GM23248 (cell line): ENCODE data around the gene MED17. TPM values are rescaled to one million over a fixed set of nuclear protein-coding genes. Genes with fewer than 3 reads are reported as not detected.

Experiments used
- DNase-seq: peaks from one replicate; pipeline ENCODE4 v3.0.0-alpha.2; 2015
- H2AFZ ChIP-seq: fragments of 200-600 bp; sonication (generic); 2 replicates; pipeline ENCODE4 v1.6.1; 2016; ENCODE audit warnings: antibody characterized with exemption
- H3F3A ChIP-seq: fragments of 200-600 bp; sonication (generic); 2 replicates; pipeline ENCODE4 v1.6.1; 2016; ENCODE audit warnings: mild to moderate bottlenecking, antibody characterized with exemption, mixed run types; ENCODE audit not compliant: insufficient read depth
- H3K27ac ChIP-seq: fragments of 200-600 bp; sonication (generic); 2 replicates; pipeline ENCODE4 v1.5.1; 2016; ENCODE audit warnings: mild to moderate bottlenecking
- H3K27me3 ChIP-seq: fragments of 200-600 bp; sonication (generic); replicated peaks from 2 replicates; pipeline ENCODE4 v1.6.1; 2016; ENCODE audit warnings: mild to moderate bottlenecking; ENCODE audit not compliant: insufficient read depth
- H3K36me3 ChIP-seq: fragments of 200-600 bp; sonication (generic); 2 replicates; pipeline ENCODE4 v1.6.1; 2016; ENCODE audit warnings: low read depth, mild to moderate bottlenecking
- H3K4me1 ChIP-seq: fragments of 200-600 bp; sonication (generic); 2 replicates; pipeline ENCODE4 v1.6.1; 2016; ENCODE audit warnings: mild to moderate bottlenecking; ENCODE audit not compliant: insufficient read depth
- H3K4me2 ChIP-seq: fragments of 200-600 bp; sonication (generic); one replicate; pipeline ENCODE4 v1.6.1; 2016; ENCODE audit warnings: mild to moderate bottlenecking; ENCODE audit not compliant: unreplicated experiment
- H3K4me3 ChIP-seq: fragments of 200-600 bp; sonication (generic); 2 replicates; pipeline ENCODE4 v1.5.1; 2016; ENCODE audit warnings: mild to moderate bottlenecking
- H3K79me2 ChIP-seq: fragments of 200-600 bp; sonication (generic); 2 replicates; pipeline ENCODE4 v1.6.1; 2016; ENCODE audit warnings: mild to moderate bottlenecking; ENCODE audit not compliant: insufficient read depth
- H3K9ac ChIP-seq: fragments of 200-600 bp; sonication (generic); 2 replicates; pipeline ENCODE4 v1.6.1; 2016; ENCODE audit warnings: mild to moderate bottlenecking
- H3K9me2 ChIP-seq: fragments of 200-600 bp; sonication (generic); 2 replicates; pipeline ENCODE4 v1.6.1; 2016; ENCODE audit warnings: mixed run types, mild to moderate bottlenecking, moderate library complexity; ENCODE audit not compliant: insufficient read depth
- H3K9me3 ChIP-seq: fragments of 200-600 bp; sonication (generic); one replicate; pipeline ENCODE4 v1.6.1; 2017; ENCODE audit warnings: low read depth
- H4K20me1 ChIP-seq: fragments of 200-600 bp; sonication (generic); 2 replicates; pipeline ENCODE4 v1.6.0; 2016; ENCODE audit not compliant: insufficient read depth
- EZH2 ChIP-seq: fragments of 200-600 bp; sonication (generic); IDR thresholded peaks from 2 replicates; pipeline ENCODE4 v1.6.1; 2018; ENCODE audit warnings: antibody characterized with exemption, mild to moderate bottlenecking; ENCODE audit not compliant: insufficient read depth, poor library complexity, severe bottlenecking
- EZH2phosphoT487 ChIP-seq: fragments of 200-600 bp; sonication (generic); IDR thresholded peaks from 2 replicates; pipeline ENCODE4 v1.6.1; 2018; ENCODE audit warnings: antibody characterized with exemption, moderate library complexity, mild to moderate bottlenecking, low read depth; ENCODE audit not compliant: insufficient read depth
- WGBS, 2 experiments: methylation state at CpG; one replicate each; pipeline ENCODE4 v1.1.6; 2015 to 2017; ENCODE audit warnings: low lambda C conversion rate in 2 of 2, low coverage in 1 of 2; ENCODE audit errors: missing lambda C conversion rate in 2 of 2; 5-methylcytosine and 5-hydroxymethylcytosine counted together
- in situ Hi-C: fragments of 300-500 bp; cut with MboI; formaldehyde crosslinking; loops from 2 replicates; pipeline ENCODE4 v1.15.0; 2020
- polyA plus RNA-seq: library from polyadenylated mRNA; unstranded; fragments of >200 nt; fragmentation: Nextera tagmentation; extraction: Ambion mirVana; gene quantifications from 2 replicates; pipeline ENCODE4 v1.2.1, GENCODE V29; 2016
- total RNA-seq: library from RNA; depleted of rRNA; stranded (reverse); fragments of >200 nt; shearing (Covaris generic); gene quantifications from 2 replicates; pipeline ENCODE4 v1.2.3, GENCODE V29; 2014

Gene MED17
- total and polyA plus RNA-seq, 2 experiments from 2014 or later: 22.2 to 22.4 TPM

DNA sequence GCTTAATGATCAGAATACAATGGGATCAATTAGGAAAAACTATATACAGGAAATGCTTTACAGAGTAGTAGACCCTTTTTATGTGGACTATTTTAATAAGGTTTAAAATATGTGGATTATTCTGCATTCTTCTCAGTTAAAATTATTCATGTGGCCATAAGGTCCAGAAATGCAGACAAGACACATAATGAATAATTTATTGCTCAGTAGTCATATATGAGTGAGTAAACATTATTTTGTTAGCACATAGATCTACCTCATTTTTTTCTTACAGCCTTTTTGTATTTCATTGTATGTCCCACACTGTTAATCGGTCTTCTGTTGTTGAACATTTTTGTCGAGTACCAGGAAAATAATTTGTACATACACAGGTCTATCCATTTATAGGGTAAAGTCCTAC, 20.8 kb downstream of the MED17 start:
- H3K4me2 ChIP-seq: no peak overlapping the region
- H3K4me3 ChIP-seq: no peak overlapping the region
- H3K27ac ChIP-seq: no peak overlapping the region
- H3K9ac ChIP-seq: no peak overlapping the region
- peaks cover 79% of the 10 kb centered on the region for H3K36me3 ChIP-seq
- DNase-seq: no peak
- peaks cover 68% of the 10 kb centered on the region for H3K79me2 ChIP-seq
- no peak overlapping the region for H2AFZ ChIP-seq
- no peaks in the 10 kb centered on the region for H3K9me3 ChIP-seq
- H3K27me3 ChIP-seq: no peaks in the 10 kb centered on the region
- WGBS, 2 experiments: 98 to 100% methylated on average over 2 of the region's 2 CpGs
- TF ChIP-seq EZH2phosphoT487 (no peak), EZH2 (no peak)
- H3F3A ChIP-seq: no peaks in the 10 kb centered on the region
- no peaks in the 10 kb centered on the region for H4K20me1 ChIP-seq
- H3K4me1 ChIP-seq: no peaks in the 10 kb centered on the region
- no peaks in the 10 kb centered on the region for H3K9me2 ChIP-seq
- in situ Hi-C loops: no loop called here

DNA sequence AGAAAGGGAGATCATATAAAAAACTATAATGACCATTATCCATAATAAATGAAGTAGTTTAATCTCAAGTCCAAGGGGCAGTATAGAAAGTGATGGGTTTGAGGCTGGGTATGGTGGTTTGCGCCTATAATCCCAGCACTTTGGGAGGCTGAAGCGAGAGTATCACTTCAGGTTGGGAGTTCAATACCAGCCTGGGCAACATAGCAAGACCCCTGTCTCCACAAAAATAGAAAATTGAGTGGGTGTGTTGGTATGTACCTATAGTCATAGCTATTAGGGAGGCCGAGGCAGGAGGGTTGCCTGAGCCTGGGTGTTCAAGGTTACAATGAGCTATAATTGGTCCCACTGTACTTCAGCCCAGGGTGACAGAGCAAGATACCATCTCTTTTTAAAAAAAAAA, 23.9 kb downstream of the MED17 start:
- Histone ChIP-seq H4K20me1 (no peaks in the 10 kb centered on the region), H3K9me3 (no peaks in the 10 kb centered on the region), H3K27ac (no peak overlapping the region), H3K79me2 (peaks cover 44% of the 10 kb centered on the region), H3F3A (0 out of 2 replicates have a peak, but pooled peaks cover 3% of the 10 kb centered on the region), H3K27me3 (no peaks in the 10 kb centered on the region), H3K4me3 (no peak overlapping the region), H3K9ac (no peak overlapping the region), H2AFZ (no peak overlapping the region), H3K4me1 (no peaks in the 10 kb centered on the region), H3K36me3 (peaks cover 88% of the 10 kb centered on the region), H3K4me2 (no peak overlapping the region), H3K9me2 (no peaks in the 10 kb centered on the region)
- no peak for DNase-seq
- TF ChIP-seq EZH2phosphoT487 (no peak), EZH2 (no peak)
- WGBS, 2 experiments: 97 to 98% methylated on average over 3 of the region's 3 CpGs
- in situ Hi-C loops: no loop called here

DNA sequence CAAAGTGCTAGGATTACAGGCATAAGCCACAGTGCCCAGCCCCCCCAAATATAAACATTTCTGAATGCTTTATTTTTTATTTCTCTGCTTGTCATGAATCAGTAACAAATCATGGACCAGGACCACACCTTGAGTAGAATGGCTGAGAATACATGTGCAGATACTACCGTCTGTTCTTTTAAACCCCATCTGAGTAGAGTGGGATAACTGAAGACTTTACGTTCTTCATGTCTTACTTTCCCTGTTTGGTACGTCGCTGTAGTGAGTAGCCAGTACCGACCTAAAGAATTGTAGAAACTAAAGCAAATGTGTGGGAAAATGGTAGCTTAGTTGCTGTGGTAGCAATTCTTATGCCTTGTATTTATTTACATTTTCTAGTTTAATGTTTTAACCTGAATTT, 29.9 kb downstream of the MED17 start:
- 97 to 99% methylated on average over 5 of the region's 5 CpGs for WGBS, 2 experiments
- Histone ChIP-seq H3K9me2 (no peaks in the 10 kb centered on the region), H3K4me2 (no peak overlapping the region), H3K36me3 (peaks cover 63% of the 10 kb centered on the region), H3K27ac (no peak overlapping the region), H3K4me3 (no peak overlapping the region), H4K20me1 (no peaks in the 10 kb centered on the region), H3K79me2 (peaks cover 6% of the 10 kb centered on the region; the same call in 1 of the 2 replicates), H3K9ac (no peak overlapping the region), H3F3A (peaks cover 25% of the 10 kb centered on the region), H3K9me3 (no peaks in the 10 kb centered on the region), H3K4me1 (no peaks in the 10 kb centered on the region), H2AFZ (no peak overlapping the region), H3K27me3 (no peaks in the 10 kb centered on the region)
- TF ChIP-seq EZH2phosphoT487 (no peak), EZH2 (no peak)
- no peak for DNase-seq
- in situ Hi-C loops: no loop called here

DNA sequence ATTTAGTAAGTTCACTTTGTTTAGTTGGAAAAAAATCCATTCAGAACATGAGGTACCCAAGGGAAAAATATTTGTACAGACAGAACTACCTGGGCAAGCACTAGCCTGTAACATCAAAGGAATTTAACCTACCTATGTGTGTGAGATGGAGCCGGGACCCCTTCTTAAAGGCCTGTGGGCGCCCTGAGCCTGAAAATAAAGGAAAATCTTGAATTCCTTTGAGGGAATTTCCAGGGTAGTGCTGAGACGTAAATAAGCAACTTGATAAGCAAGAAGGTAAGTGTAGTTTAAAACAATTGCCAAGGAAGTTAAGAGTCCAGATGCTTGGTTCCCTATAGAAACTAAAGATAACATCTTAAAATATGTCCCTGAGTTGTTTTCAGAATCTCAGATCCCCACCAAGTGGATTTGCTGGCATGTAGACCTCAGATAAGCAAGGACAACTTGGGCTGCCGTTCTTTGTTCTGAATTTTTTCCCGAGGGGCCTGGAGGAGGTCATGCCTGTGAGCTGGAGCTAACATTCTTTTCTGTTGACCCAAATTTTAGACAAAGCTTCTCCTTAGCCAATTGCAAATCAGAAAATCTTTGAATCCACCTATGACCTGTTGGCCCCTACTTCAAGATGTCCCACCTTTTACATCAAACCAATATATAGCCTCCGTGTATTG, 31.0 kb downstream of the MED17 start:
- Histone ChIP-seq H3K4me3 (no peak overlapping the region), H3K27me3 (no peaks in the 10 kb centered on the region), H3F3A (peaks cover 25% of the 10 kb centered on the region), H3K4me2 (no peak overlapping the region), H3K4me1 (no peaks in the 10 kb centered on the region), H3K9me2 (no peaks in the 10 kb centered on the region), H2AFZ (no peak overlapping the region), H3K9ac (no peak overlapping the region), H3K79me2 (peaks cover 6% of the 10 kb centered on the region; the same call in 1 of the 2 replicates), H3K36me3 (peaks cover 53% of the 10 kb centered on the region), H3K27ac (no peak overlapping the region), H4K20me1 (no peaks in the 10 kb centered on the region), H3K9me3 (no peaks in the 10 kb centered on the region)
- in situ Hi-C loops: no loop called here
- WGBS, 2 experiments: 91 to 93% methylated on average over 6 of the region's 6 CpGs
- DNase-seq: no peak
- no peak for TF ChIP-seq EZH2phosphoT487
- no peak for TF ChIP-seq EZH2
